GM12892 (cell line): ENCODE data around the gene PIK3CB.

Source experiments
- POLR2A ChIP-seq: IDR thresholded peaks from 2 replicates; pipeline ENCODE4 v1.6.1; 2011; ENCODE audit warnings: low read depth, low read length, control low read depth
- POLR2AphosphoS5 ChIP-seq: IDR thresholded peaks from 2 replicates; pipeline ENCODE4 v1.6.1; 2011; ENCODE audit warnings: low read depth, low read length, control low read depth
- TAF1 ChIP-seq: IDR thresholded peaks from 2 replicates; pipeline ENCODE4 v1.6.1; 2011; ENCODE audit warnings: low read depth, mild to moderate bottlenecking, control low read depth, low read length, borderline replicate concordance

DNA sequence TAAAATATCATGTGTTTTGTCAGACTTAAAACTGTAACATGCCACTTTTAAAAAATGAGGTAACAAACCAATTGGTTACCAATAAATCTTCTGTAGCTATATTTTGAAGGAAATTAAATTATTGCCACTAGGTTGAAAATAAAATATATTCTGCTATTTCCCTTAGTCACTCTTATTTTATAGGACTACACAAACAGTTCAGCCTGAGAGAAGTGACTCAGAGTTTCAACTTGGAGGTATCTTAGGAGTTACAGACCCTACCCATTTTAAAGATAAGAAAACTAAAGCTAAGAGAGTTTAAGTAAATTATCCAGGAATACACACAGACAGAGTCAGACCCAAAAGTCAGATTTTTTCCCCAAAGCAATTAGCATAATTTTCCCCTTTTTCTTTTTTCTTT lies 65.1 kb downstream of the PIK3CB start:
- no peak for TF ChIP-seq POLR2A
- TF ChIP-seq POLR2AphosphoS5, result no peak
- TF ChIP-seq TAF1, result no peak
